ENCODE data around the gene CAPN9.

- TF ChIP-seq MAX (IDR thresholded peaks at IDR 0.05; ENCODE audit: low read depth, low read length): no peak
- TF ChIP-seq MYC (IDR thresholded peaks at IDR 0.05; ENCODE audit: low read depth, low read length): no peak
Observed at GRCh38 chr1:230832476-230832875, 85.3 kb downstream of the CAPN9 start.

All from NB4 (cell line).